OCI-LY7 (cell line): ENCODE data around the gene FBLN1. TPM values are rescaled to one million over a fixed set of nuclear protein-coding genes. Genes with fewer than 3 reads are reported as not detected.
"Not testable (repeated sequence)": the region's sequence is repeated elsewhere in the genome, so short reads cannot be mapped to it uniquely, and the experiment has no call there.

Experiments used
- BruUV-seq: library from RNA; stranded (reverse); fragments of 400-500 nt; replicated peaks from 2 replicates; lab custom pipeline; 2021; lab: Mats Ljungman, UMichigan
- CTCF ChIA-PET: fragments of 300-600 bp; sonication (Branson Sonifier 250); formaldehyde crosslinking; loops from one replicate; lab custom pipeline; 2022; ENCODE audit warnings: antibody characterized with exemption; ENCODE audit not compliant: unreplicated experiment; lab: Charles Lee
- POLR2A ChIA-PET: fragments of 300-600 bp; sonication (Branson Sonifier 250); formaldehyde crosslinking; loops from one replicate; lab custom pipeline; 2022; ENCODE audit warnings: antibody characterized with exemption; lab: Charles Lee
- DNase-seq: peaks from one replicate; pipeline ENCODE4 v3.0.0-alpha.2; 2015; ENCODE audit warnings: low spot score
- H2AFZ ChIP-seq: fragments of 200-600 bp; sonication (generic), shearing (Covaris generic); 2 replicates; pipeline ENCODE4 v1.6.1; 2014; ENCODE audit warnings: mild to moderate bottlenecking, antibody characterized with exemption, low read length, moderate library complexity
- H3K27ac ChIP-seq: fragments of 200-600 bp; sonication (generic); 2 replicates; pipeline ENCODE4 v1.5.1; 2014; ENCODE audit warnings: mixed run types, low read depth, mild to moderate bottlenecking, moderate library complexity, low read length, inconsistent platforms; ENCODE audit not compliant: poor library complexity, severe bottlenecking
- H3K36me3 ChIP-seq: fragments of 200-600 bp; sonication (generic); 2 replicates; pipeline ENCODE4 v1.6.1; 2014; ENCODE audit warnings: mild to moderate bottlenecking, antibody characterized with exemption, low read length, moderate library complexity, mixed read lengths; ENCODE audit not compliant: insufficient read depth
- H3K4me1 ChIP-seq: fragments of 200-600 bp; sonication (generic); 2 replicates; pipeline ENCODE4 v1.5.1; 2014; ENCODE audit warnings: mild to moderate bottlenecking, low read length; ENCODE audit not compliant: insufficient read depth, poor library complexity, severe bottlenecking
- H3K4me2 ChIP-seq: fragments of 200-600 bp; sonication (generic); 2 replicates; pipeline ENCODE4 v1.6.1; 2014; ENCODE audit warnings: mild to moderate bottlenecking, low read length
- H3K4me3 ChIP-seq: fragments of 200-600 bp; sonication (generic); 2 replicates; pipeline ENCODE4 v1.5.1; 2014; ENCODE audit warnings: mild to moderate bottlenecking, low read depth, low read length; ENCODE audit not compliant: poor library complexity, severe bottlenecking
- H3K79me2 ChIP-seq: fragments of 200-600 bp; sonication (generic); 2 replicates; pipeline ENCODE4 v1.6.1; 2016; ENCODE audit warnings: low read depth, mild to moderate bottlenecking, low read length, moderate library complexity, mixed read lengths; ENCODE audit not compliant: insufficient read depth
- H3K9me2 ChIP-seq: fragments of 200-600 bp; sonication (generic); 2 replicates; pipeline ENCODE4 v1.6.1; 2016; ENCODE audit warnings: mild to moderate bottlenecking, low read length, mixed read lengths; ENCODE audit not compliant: insufficient read depth
- H3K9me3 ChIP-seq: fragments of 200-600 bp; sonication (generic); 2 replicates; pipeline ENCODE4 v1.6.1; 2014; ENCODE audit warnings: mild to moderate bottlenecking, mixed run types, low read length, mixed read lengths
- H4K20me1 ChIP-seq: fragments of 200-600 bp; sonication (generic); 2 replicates; pipeline ENCODE4 v1.6.1; 2014; ENCODE audit warnings: mild to moderate bottlenecking, antibody characterized with exemption, low read length, moderate library complexity, mixed read lengths; ENCODE audit not compliant: insufficient read depth
- CTCF ChIP-seq: fragments of 200-600 bp; sonication (generic); conservative IDR thresholded peaks from 2 replicates; pipeline ENCODE4 v1.5.1; 2014; ENCODE audit warnings: mild to moderate bottlenecking, antibody characterized with exemption, low read length, moderate library complexity, mixed read lengths
- EZH2phosphoT487 ChIP-seq: fragments of 200-600 bp; sonication (generic); IDR thresholded peaks from 2 replicates; pipeline ENCODE4 v1.6.1; 2018; ENCODE audit warnings: low read depth, borderline replicate concordance, mild to moderate bottlenecking, mixed run types, antibody characterized with exemption, low read length, moderate library complexity, mixed read lengths
- intact Hi-C: fragments of 100-400 bp; cut with micrococcal nuclease; formaldehyde crosslinking; loops from one replicate; pipeline ENCODE4 v1.10.0; 2022; ENCODE audit not compliant: unreplicated experiment
- total RNA-seq, 2 experiments: library from RNA; depleted of rRNA in 1 of 2; stranded (reverse); fragments of >200 nt in 1 of 2; shearing (Covaris generic) in 1 of 2; gene quantifications; 2 replicates each; pipeline ENCODE4 v1.2.3, GENCODE V29; 2014 to 2022

The FBLN1 gene
- total RNA-seq, 2 experiments from 2014 or later, result not detected

- intact Hi-C loops, result no loop called here
- no peaks in the 10 kb centered on the region for H3K36me3 ChIP-seq
- DNase-seq, result peak; percentile 47
- no peak overlapping the region for H3K27ac ChIP-seq
- H3K9me3 ChIP-seq, result no peaks in the 10 kb centered on the region
- no peaks in the 10 kb centered on the region for H4K20me1 ChIP-seq
- H3K4me3 ChIP-seq, result no peak overlapping the region
- ChIA-PET POLR2A (no interaction called here), CTCF (no interaction called here)
- H2AFZ ChIP-seq, result peak overlapping the region; percentile 74; the same call in 1 of the 2 replicates
- H3K4me2 ChIP-seq, result peak overlapping the region; percentile 35
- no peaks in the 10 kb centered on the region for H3K79me2 ChIP-seq
- H3K9me2 ChIP-seq, result no peaks in the 10 kb centered on the region
- peaks cover 14% of the 10 kb centered on the region for H3K4me1 ChIP-seq
- no TSS peak for BruUV-seq
- no peak for TF ChIP-seq CTCF
- TF ChIP-seq EZH2phosphoT487, result no peak
Observed at GRCh38 chr22:45603619-45604018, 100.9 kb downstream of the FBLN1 start.

- intact Hi-C loops, H3K9me3 ChIP-seq, BruUV-seq, H3K4me2 ChIP-seq, H2AFZ ChIP-seq, H3K9me2 ChIP-seq, H3K79me2 ChIP-seq, DNase-seq, H3K4me3 ChIP-seq, H4K20me1 ChIP-seq, H3K36me3 ChIP-seq, H3K27ac ChIP-seq, POLR2A ChIA-PET, CTCF ChIA-PET: not testable (repeated sequence)
- H3K4me1 ChIP-seq, result peaks cover 10% of the 10 kb centered on the region
Observed at GRCh38 chr22:45608045-45608444, 105.4 kb downstream of the FBLN1 start.

GRCh38 chr22:45608763-45609180, 106.1 kb downstream of the FBLN1 start:
- no peaks in the 10 kb centered on the region for H3K79me2 ChIP-seq
- H3K4me2 ChIP-seq, result no peak overlapping the region
- BruUV-seq, result no TSS peak
- no peaks in the 10 kb centered on the region for H3K36me3 ChIP-seq
- no peak for TF ChIP-seq EZH2phosphoT487
- no peak for TF ChIP-seq CTCF
- POLR2A ChIA-PET, result no interaction called here
- no peak for DNase-seq
- peaks cover 3% of the 10 kb centered on the region for H3K4me1 ChIP-seq
- no peak overlapping the region for H3K4me3 ChIP-seq
- CTCF ChIA-PET, result no interaction called here
- no peak overlapping the region for H3K27ac ChIP-seq
- no peaks in the 10 kb centered on the region for H3K9me2 ChIP-seq
- no peaks in the 10 kb centered on the region for H3K9me3 ChIP-seq
- H2AFZ ChIP-seq, result no peak overlapping the region
- H4K20me1 ChIP-seq, result no peaks in the 10 kb centered on the region
- intact Hi-C loops, result no loop called here
